HepG2 (cell line): Measurements from ENCODE around the gene ZNF442. TPM values are rescaled to one million over a fixed set of nuclear protein-coding genes. Genes with fewer than 3 reads are reported as not detected.
A peak's percentile ranks its signal among the peaks of the same experiment; 100 is the strongest.

Source experiments
- ATAD3A ChIP-seq: sonication (generic); formaldehyde crosslinking; IDR thresholded peaks from 2 replicates; pipeline ENCODE4 v1.4.0; 2020; ENCODE audit warnings: missing genetic modification reagents
- ATF5 ChIP-seq: sonication (generic); formaldehyde crosslinking; IDR thresholded peaks from 2 replicates; pipeline ENCODE4 v1.4.0; 2020; ENCODE audit warnings: mild to moderate bottlenecking, low read depth, missing genetic modification reagents
- BCL6 ChIP-seq: IDR thresholded peaks from 2 replicates; pipeline ENCODE4 v1.6.1; 2016; ENCODE audit warnings: missing genetic modification reagents, missing compliant biosample characterization
- ETV5 ChIP-seq: IDR thresholded peaks from 2 replicates; pipeline ENCODE4 v1.6.1; 2018; ENCODE audit warnings: missing biosample characterization, missing genetic modification reagents, inconsistent platforms, borderline replicate concordance
- GPN1 ChIP-seq: sonication (generic); formaldehyde crosslinking; IDR thresholded peaks from 2 replicates; pipeline ENCODE4 v1.5.1; 2020; ENCODE audit warnings: missing genetic modification reagents, borderline replicate concordance
- JARID2 ChIP-seq: sonication (generic); formaldehyde crosslinking; IDR thresholded peaks from 2 replicates; pipeline ENCODE4 v1.8.1; 2023; ENCODE audit warnings: missing genetic modification reagents, inconsistent platforms; ENCODE audit not compliant: insufficient replicate concordance
- KDM6A ChIP-seq: IDR thresholded peaks from 2 replicates; pipeline ENCODE4 v1.6.1; 2016; ENCODE audit warnings: low read depth
- MIXL1 ChIP-seq: IDR thresholded peaks from 2 replicates; pipeline ENCODE4 v1.6.1; 2016
- NFIC ChIP-seq: IDR thresholded peaks from 2 replicates; pipeline ENCODE4 v1.6.1; 2012; ENCODE audit warnings: mild to moderate bottlenecking, low read length, inconsistent platforms
- PHF5A ChIP-seq: IDR thresholded peaks from one replicate; pipeline ENCODE4 v1.6.1; 2018; ENCODE audit warnings: low read depth, missing genetic modification reagents; ENCODE audit not compliant: unreplicated experiment
- RAD21 ChIP-seq: fragments of 450-650 bp; formaldehyde crosslinking; IDR thresholded peaks from 2 replicates; pipeline ENCODE4 v1.5.0; 2020; ENCODE audit warnings: mild to moderate bottlenecking
- RCOR2 ChIP-seq: IDR thresholded peaks from 2 replicates; pipeline ENCODE4 v1.6.1; 2016; ENCODE audit warnings: missing biosample characterization, missing genetic modification reagents
- SALL2 ChIP-seq: sonication (generic); formaldehyde crosslinking; IDR thresholded peaks from 2 replicates; pipeline ENCODE4 v1.8.1; 2023; ENCODE audit warnings: mild to moderate bottlenecking, missing genetic modification reagents, inconsistent platforms
- SIN3B ChIP-seq: fragments of 150-350 bp; IDR thresholded peaks from 2 replicates; pipeline ENCODE4 v1.6.1; 2014; ENCODE audit warnings: low read length
- SRSF4 ChIP-seq: fragments of 200-400 bp; formaldehyde crosslinking; IDR thresholded peaks from one replicate; pipeline ENCODE4 v1.6.1; 2018; ENCODE audit warnings: mild to moderate bottlenecking, low read depth, low read length, moderate library complexity; ENCODE audit not compliant: poor library complexity, severe bottlenecking
- THAP7 ChIP-seq: sonication (generic); formaldehyde crosslinking; IDR thresholded peaks from 2 replicates; pipeline ENCODE4 v1.8.1; 2023; ENCODE audit warnings: mild to moderate bottlenecking, missing genetic modification reagents
- TSC22D2 ChIP-seq: sonication (generic); formaldehyde crosslinking; IDR thresholded peaks from 2 replicates; pipeline ENCODE4 v1.5.1; 2020; ENCODE audit warnings: missing genetic modification reagents, mild to moderate bottlenecking, borderline replicate concordance
- XRCC5 ChIP-seq: fragments of 200-400 bp; formaldehyde crosslinking; optimal IDR thresholded peaks from 2 replicates; pipeline ENCODE3; 2017; ENCODE audit warnings: mild to moderate bottlenecking, low read length
- ZBTB3 ChIP-seq: sonication (generic); formaldehyde crosslinking; IDR thresholded peaks from 2 replicates; pipeline ENCODE4 v1.4.0; 2020; ENCODE audit warnings: low read depth, mild to moderate bottlenecking, moderate library complexity, missing genetic modification reagents, borderline replicate concordance
- ZMYM2 ChIP-seq: sonication (generic); formaldehyde crosslinking; IDR thresholded peaks from 2 replicates; pipeline ENCODE4 v1.8.0; 2022; ENCODE audit warnings: mild to moderate bottlenecking, missing genetic modification reagents
- ZNF235 ChIP-seq: sonication (generic); formaldehyde crosslinking; IDR thresholded peaks from 2 replicates; pipeline ENCODE4 v1.8.1; 2023; ENCODE audit warnings: mild to moderate bottlenecking, missing genetic modification reagents, borderline replicate concordance
- ZNF251 ChIP-seq: sonication (generic); formaldehyde crosslinking; IDR thresholded peaks from 2 replicates; pipeline ENCODE4 v1.9.0; 2021; ENCODE audit warnings: mild to moderate bottlenecking, missing genetic modification reagents
- ZNF33A ChIP-seq: sonication (generic); formaldehyde crosslinking; IDR thresholded peaks from 2 replicates; pipeline ENCODE4 v1.5.1; 2020; ENCODE audit warnings: missing genetic modification reagents, mild to moderate bottlenecking, moderate library complexity, borderline replicate concordance
- ZNF431 ChIP-seq: sonication (generic); formaldehyde crosslinking; IDR thresholded peaks from 2 replicates; pipeline ENCODE4 v1.9.0; 2022; ENCODE audit warnings: missing genetic modification reagents, low read depth, mild to moderate bottlenecking, borderline replicate concordance
- ZNF614 ChIP-seq: IDR thresholded peaks from 2 replicates; pipeline ENCODE4 v1.6.1; 2018; ENCODE audit warnings: missing biosample characterization, missing genetic modification reagents, inconsistent platforms, borderline replicate concordance
- ZNF703 ChIP-seq: sonication (generic); formaldehyde crosslinking; IDR thresholded peaks from 2 replicates; pipeline ENCODE4 v1.5.1; 2020; ENCODE audit warnings: missing genetic modification reagents, mild to moderate bottlenecking, moderate library complexity, borderline replicate concordance
- ZNF841 ChIP-seq: sonication (generic); formaldehyde crosslinking; IDR thresholded peaks from 2 replicates; pipeline ENCODE4 v1.8.1; 2023; ENCODE audit warnings: missing genetic modification reagents, borderline replicate concordance
- polyA plus RNA-seq, 8 experiments: library from polyadenylated mRNA; depleted of rRNA in 3 of 8; stranded (reverse) in 7 of 8; unstranded in 1 of 8; fragments of >200 nt; fragmentation: Illumina TruSeq in 4 of 8; extraction: Trizol in 4 of 8; gene quantifications; 2 replicates each; pipeline versions ENCODE4 v1.2.1 to v1.2.3, GENCODE V29; 2011 to 2016; ENCODE audit warnings: low read depth in 4 of 8, missing spikeins in 1 of 8, mixed read lengths in 1 of 8; ENCODE audit not compliant: insufficient read depth in 1 of 8
- total RNA-seq, 5 experiments: library from RNA; depleted of rRNA; stranded (reverse); fragments of >200 nt; fragmentation: Illumina TruSeq; extraction: Trizol; gene quantifications; 2 replicates each; pipeline ENCODE4 v1.2.3, GENCODE V29; 2016; ENCODE audit warnings: low read depth in 1 of 5
- TF ChIP-seq, protein P1 (sequence below): sonication (generic); formaldehyde crosslinking; IDR thresholded peaks from 2 replicates; pipeline ENCODE4 v1.4.0; 2020; ENCODE audit warnings: missing genetic modification reagents, mild to moderate bottlenecking, borderline replicate concordance

The ZNF442 gene
- total and polyA plus RNA-seq, 2 of the 13 experiments (the other 11 are each of a cell fraction or from before 2014, with no cell fraction given): 1.0 to 6.0 TPM

DNA sequence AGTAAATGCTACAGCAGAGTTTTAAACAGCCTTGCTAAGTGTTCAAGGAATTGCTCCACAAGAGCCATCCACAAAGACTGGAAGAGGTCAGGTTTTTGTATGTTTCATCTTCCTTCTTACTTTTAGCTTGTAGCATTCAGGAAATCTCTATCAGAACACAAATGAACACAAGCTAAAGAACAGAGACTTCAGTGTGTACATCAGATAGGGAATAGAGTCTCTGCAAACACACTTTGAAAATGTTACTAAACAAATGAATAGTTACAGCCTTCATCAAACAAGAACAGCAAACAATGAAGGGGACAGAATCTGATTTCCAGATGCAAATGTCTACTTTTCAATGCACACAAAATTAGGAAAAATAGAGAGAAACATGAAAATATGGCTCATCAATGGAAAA is 39.8 kb downstream of the ZNF442 start (continued):
- no peak for TF ChIP-seq TSC22D2
- TF ChIP-seq MIXL1: no peak
- no peak for TF ChIP-seq ZBTB3 (CRISPR knock-in tag)
- TF ChIP-seq RCOR2 (CRISPR knock-in tag): peak; percentile 73
- no peak for TF ChIP-seq ZNF235 (CRISPR knock-in tag)
- TF ChIP-seq ZNF703: no peak
- TF ChIP-seq, protein P1, sequence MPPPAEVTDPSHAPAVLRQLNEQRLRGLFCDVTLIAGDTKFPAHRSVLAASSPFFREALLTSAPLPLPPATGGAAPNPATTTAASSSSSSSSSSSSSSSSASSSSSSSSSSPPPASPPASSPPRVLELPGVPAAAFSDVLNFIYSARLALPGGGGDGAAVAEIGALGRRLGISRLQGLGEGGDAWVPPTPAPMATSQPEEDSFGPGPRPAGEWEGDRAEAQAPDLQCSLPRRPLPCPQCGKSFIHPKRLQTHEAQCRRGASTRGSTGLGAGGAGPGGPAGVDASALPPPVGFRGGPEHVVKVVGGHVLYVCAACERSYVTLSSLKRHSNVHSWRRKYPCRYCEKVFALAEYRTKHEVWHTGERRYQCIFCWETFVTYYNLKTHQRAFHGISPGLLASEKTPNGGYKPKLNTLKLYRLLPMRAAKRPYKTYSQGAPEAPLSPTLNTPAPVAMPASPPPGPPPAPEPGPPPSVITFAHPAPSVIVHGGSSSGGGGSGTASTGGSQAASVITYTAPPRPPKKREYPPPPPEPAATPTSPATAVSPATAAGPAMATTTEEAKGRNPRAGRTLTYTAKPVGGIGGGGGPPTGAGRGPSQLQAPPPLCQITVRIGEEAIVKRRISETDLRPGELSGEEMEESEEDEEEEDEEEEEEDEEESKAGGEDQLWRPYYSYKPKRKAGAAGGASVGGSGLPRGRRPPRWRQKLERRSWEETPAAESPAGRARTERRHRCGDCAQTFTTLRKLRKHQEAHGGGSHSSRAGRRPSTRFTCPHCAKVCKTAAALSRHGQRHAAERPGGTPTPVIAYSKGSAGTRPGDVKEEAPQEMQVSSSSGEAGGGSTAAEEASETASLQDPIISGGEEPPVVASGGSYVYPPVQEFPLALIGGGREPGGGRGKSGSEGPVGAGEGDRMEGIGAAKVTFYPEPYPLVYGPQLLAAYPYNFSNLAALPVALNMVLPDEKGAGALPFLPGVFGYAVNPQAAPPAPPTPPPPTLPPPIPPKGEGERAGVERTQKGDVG (CRISPR knock-in tag): no peak
- TF ChIP-seq SIN3B: no peak
- TF ChIP-seq THAP7: no peak
- no peak for TF ChIP-seq JARID2
- TF ChIP-seq RAD21 (CRISPR knock-in tag): no peak
- TF ChIP-seq ZNF251 (CRISPR knock-in tag): no peak
- no peak for TF ChIP-seq ZMYM2 (CRISPR knock-in tag)
- TF ChIP-seq NFIC: peak; percentile 67; the same call in 1 of the 2 replicates
- TF ChIP-seq KDM6A: no peak
- no peak for TF ChIP-seq PHF5A (CRISPR knock-in tag)
- no peak for TF ChIP-seq ZNF614 (CRISPR knock-in tag)
- TF ChIP-seq ZNF33A: no peak
- no peak for TF ChIP-seq SRSF4
- TF ChIP-seq GPN1 (CRISPR knock-in tag): no peak
- no peak for TF ChIP-seq ZNF841 (CRISPR knock-in tag)
- no peak for TF ChIP-seq ZNF431 (CRISPR knock-in tag)
- peak; percentile 77 for TF ChIP-seq BCL6
- TF ChIP-seq ATAD3A (CRISPR knock-in tag): no peak
- no peak for TF ChIP-seq ATF5 (CRISPR knock-in tag)
- TF ChIP-seq SALL2: no peak
- no peak for TF ChIP-seq XRCC5
- no peak for TF ChIP-seq ETV5 (CRISPR knock-in tag)
